Colonic mucosa (tissue), 4 donors: ENCODE data around the gene COX10. TPM values are rescaled to one million over a fixed set of nuclear protein-coding genes. Genes with fewer than 3 reads are reported as not detected.
"Not testable (repeated sequence)": the region's sequence is repeated elsewhere in the genome, so short reads cannot be mapped to it uniquely, and the experiment has no call there.

Experiments used
- DNase-seq: peaks from one replicate; pipeline ENCODE4 v3.0.0-alpha.2; 2020
- H3K27ac ChIP-seq: fragments of 200-600 bp; one replicate; pipeline ENCODE4 v1.8.0; 2021
- H3K27me3 ChIP-seq: fragments of 200-600 bp; one replicate; pipeline ENCODE4 v1.8.0; 2021
- H3K36me3 ChIP-seq: fragments of 200-600 bp; one replicate; pipeline ENCODE4 v1.8.0; 2021
- H3K4me1 ChIP-seq: fragments of 200-600 bp; one replicate; pipeline ENCODE4 v1.8.0; 2021; ENCODE audit warnings: mild to moderate bottlenecking
- H3K4me3 ChIP-seq: fragments of 200-600 bp; one replicate; pipeline ENCODE4 v1.8.0; 2021
- H3K9ac ChIP-seq, 2 donors: one replicate each; pipeline ENCODE4 v1.7.0; 2013; ENCODE audit warnings: control low read depth in 2 of 2, low read depth in 2 of 2, low read length in 2 of 2
- H3K9me3 ChIP-seq: fragments of 200-600 bp; one replicate; pipeline ENCODE4 v1.8.0; 2021
- CTCF ChIP-seq: fragments of 200-600 bp; IDR thresholded peaks from one replicate; pipeline ENCODE4 v1.8.0; 2022; ENCODE audit warnings: antibody characterized with exemption, mild to moderate bottlenecking
- intact Hi-C: fragments of 100-400 bp; cut with DNase I; formaldehyde crosslinking; loops from one replicate; pipeline ENCODE4 v1.14.1; 2022
- total RNA-seq, 2 donors: library from RNA; stranded (reverse); fragmentation: NEBNext Ultra II Directional in 1 of 2; extraction: Animal tissue kit (Norgen Biotek cat#: 25700) in 1 of 2; gene quantifications; one replicate each; pipeline ENCODE4 v1.2.1, GENCODE V29; 2021
- donor health status: healthy.
- donor health status: DM: no; HTN: no; CAD: no.
- donor health status: DM: no; HTN: no; CAD: no.

Gene COX10
- total RNA-seq, 2 donors from 2014 or later: 35.1 to 36.0 TPM

DNA sequence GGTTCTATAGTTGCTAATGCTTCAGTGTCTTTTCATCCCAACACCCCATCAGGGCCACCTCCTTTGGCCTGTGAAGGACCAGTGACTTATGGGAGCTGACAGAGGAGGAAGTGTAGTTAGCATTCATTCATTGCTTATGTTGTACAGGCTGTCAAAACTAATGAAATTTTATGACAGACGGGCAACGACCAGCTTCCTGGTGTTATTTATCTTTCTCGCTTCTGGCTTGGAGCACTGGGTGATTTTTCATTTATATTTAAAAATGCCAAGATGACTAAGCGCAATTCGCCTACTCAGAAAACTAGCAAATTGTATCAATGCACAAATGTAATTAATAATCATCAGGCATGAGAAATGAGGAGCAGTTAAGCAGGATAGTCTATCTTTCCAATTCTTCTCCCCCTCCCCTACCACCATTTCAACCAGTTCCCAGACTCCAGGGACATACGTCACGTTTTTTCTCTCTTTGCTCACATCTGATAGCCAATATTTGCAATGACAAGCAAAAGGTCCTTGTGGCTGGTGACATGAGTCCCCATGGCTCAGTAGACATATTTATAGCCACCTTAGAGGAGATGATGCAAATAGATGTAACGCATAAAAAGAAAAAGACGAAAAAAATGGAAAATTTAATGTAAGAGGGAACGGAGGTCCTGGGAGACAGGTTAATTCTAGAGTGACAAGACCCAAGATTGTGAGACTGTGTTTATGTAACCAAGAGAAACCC lies 156.1 kb downstream of the COX10 start:
- Histone ChIP-seq H3K27me3 (no peaks in the 10 kb centered on the region), H3K4me1 (no peaks in the 10 kb centered on the region), H3K9me3 (no peaks in the 10 kb centered on the region), H3K9ac (no peak overlapping the region), H3K27ac (no peak overlapping the region), H3K4me3 (no peak overlapping the region), H3K36me3 (no peaks in the 10 kb centered on the region)
- intact Hi-C loops: no loop called here
- no peak for TF ChIP-seq CTCF
- no peak for DNase-seq

DNA sequence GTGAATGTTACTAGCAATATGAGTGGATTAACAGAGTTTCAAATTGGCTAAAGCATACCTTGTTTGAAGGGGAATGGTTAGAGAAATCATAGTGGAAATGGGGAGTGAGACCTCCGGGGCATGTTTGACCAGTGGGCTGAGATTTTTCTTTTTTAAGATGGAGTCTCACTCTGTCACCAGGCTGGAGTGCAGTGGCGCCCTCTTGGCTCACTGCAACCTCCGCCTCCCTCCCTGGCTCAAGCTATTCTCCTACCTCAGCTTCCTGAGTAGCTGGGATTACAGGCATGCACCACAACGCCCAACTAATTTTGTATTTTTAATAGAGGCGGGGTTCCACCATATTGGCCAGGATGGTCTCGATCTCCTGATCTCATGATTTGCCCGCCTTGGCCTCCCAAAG lies 157.7 kb downstream of the COX10 start:
- intact Hi-C loops: no loop called here
- TF ChIP-seq CTCF: no peak
- Histone ChIP-seq H3K36me3 (no peaks in the 10 kb centered on the region), H3K9ac (no peak overlapping the region), H3K27me3 (no peaks in the 10 kb centered on the region), H3K4me3 (no peak overlapping the region), H3K9me3 (no peaks in the 10 kb centered on the region), H3K27ac (no peak overlapping the region), H3K4me1 (no peaks in the 10 kb centered on the region)
- no peak for DNase-seq

- no peak overlapping the region for H3K9ac ChIP-seq
- intact Hi-C loops: no loop called here
- H3K4me3 ChIP-seq: no peak overlapping the region
- H3K36me3 ChIP-seq: no peaks in the 10 kb centered on the region
- no peak for TF ChIP-seq CTCF
- no peaks in the 10 kb centered on the region for H3K4me1 ChIP-seq
- no peaks in the 10 kb centered on the region for H3K27me3 ChIP-seq
- no peak overlapping the region for H3K27ac ChIP-seq
- DNase-seq: no peak
- no peaks in the 10 kb centered on the region for H3K9me3 ChIP-seq
These were observed 159.6 kb downstream of the COX10 start for GRCh38 chr17:14228903-14229302.

GRCh38 chr17:14231187-14231586 lies 161.9 kb downstream of the COX10 start:
- H3K4me1 ChIP-seq, H3K36me3 ChIP-seq, H3K27me3 ChIP-seq, H3K27ac ChIP-seq, DNase-seq, H3K9ac ChIP-seq, H3K9me3 ChIP-seq, intact Hi-C loops, H3K4me3 ChIP-seq: not testable (repeated sequence)

DNA sequence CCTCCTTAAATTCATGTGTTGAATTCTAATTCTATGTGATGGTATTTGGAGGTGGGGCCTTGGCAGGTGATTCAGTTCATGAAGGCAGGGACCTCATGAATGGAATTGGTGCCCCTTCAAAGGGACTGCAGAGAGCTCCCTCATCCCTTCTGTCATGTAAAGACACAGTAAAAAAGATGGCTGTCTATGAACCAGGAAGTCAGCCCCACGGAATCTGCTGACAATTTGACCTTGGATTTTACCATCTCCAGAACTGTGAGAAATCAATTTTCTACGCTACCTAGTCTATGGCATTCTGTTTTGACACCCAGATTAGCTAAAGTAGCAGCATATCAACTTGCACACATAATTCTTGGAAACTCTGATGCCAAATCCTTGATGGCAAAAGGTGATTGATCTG lies 165.7 kb downstream of the COX10 start:
- H3K36me3 ChIP-seq, H3K4me1 ChIP-seq, H3K27ac ChIP-seq, intact Hi-C loops, H3K9ac ChIP-seq, DNase-seq, H3K9me3 ChIP-seq, H3K4me3 ChIP-seq, H3K27me3 ChIP-seq: not testable (repeated sequence)

DNA sequence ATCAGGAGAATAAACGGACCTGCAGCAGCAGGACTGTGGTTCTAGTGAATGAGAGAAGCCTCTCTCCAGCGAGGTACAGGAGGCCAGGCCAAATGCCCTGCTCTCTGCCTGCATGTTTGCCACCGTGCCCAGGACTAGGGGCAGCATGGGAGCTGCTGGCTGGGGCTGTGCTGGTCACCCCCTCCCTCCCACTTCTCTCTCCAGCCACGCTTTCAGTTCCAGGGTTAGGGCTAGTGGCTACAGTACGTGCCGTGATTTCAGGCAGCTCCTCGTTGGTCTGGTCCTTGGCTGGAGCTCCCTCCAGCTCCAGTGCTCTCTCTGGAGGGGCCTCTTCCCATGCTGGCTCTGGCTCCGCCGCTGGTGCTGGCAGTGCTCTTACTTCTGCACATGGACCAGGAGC lies 166.7 kb downstream of the COX10 start:
- H3K9me3 ChIP-seq, H3K27me3 ChIP-seq, H3K36me3 ChIP-seq, H3K4me3 ChIP-seq, H3K9ac ChIP-seq, H3K27ac ChIP-seq, H3K4me1 ChIP-seq, DNase-seq, intact Hi-C loops: not testable (repeated sequence)

- H3K4me3 ChIP-seq, H3K9ac ChIP-seq, intact Hi-C loops, H3K9me3 ChIP-seq, DNase-seq, H3K27ac ChIP-seq, H3K27me3 ChIP-seq, H3K36me3 ChIP-seq, H3K4me1 ChIP-seq: not testable (repeated sequence)
These were observed 167.5 kb downstream of the COX10 start, which contains the start of gene CDRT15 for GRCh38 chr17:14236762-14237161. Gene CDRT15 (minus strand): TSS chr17:14236862. CDS start chr17:14236833, 29 bp downstream.

DNA sequence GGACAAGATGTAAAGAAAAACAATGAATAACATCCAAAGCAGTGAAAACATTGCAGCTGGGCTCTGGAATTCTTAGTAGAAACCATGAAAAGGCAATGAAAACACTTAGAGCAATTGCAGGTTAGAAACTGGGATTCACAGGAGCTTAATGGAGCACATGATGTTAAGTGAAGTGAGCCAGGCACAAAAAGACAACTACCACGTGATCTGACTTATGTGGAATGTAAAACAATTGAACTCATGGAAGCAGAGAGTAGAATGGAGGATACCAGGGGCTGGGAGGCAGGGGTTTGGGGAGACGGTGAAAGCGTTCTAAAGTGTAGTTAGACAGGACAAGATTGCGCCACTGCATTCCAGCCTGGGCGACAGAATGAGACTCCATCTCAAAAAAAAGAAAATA lies 170.0 kb downstream of the COX10 start:
- H3K27me3 ChIP-seq, H3K36me3 ChIP-seq, H3K4me1 ChIP-seq, intact Hi-C loops, H3K27ac ChIP-seq, DNase-seq, H3K4me3 ChIP-seq, H3K9me3 ChIP-seq, H3K9ac ChIP-seq: not testable (repeated sequence)
